Parathyroid adenoma (tissue), 2 donors: Measurements from ENCODE around the gene ARHGAP4.

Source experiments
- H2AFZ ChIP-seq: fragments of 300-600 bp; sonication (generic); one replicate; pipeline ENCODE4 v1.7.0; 2017; ENCODE audit warnings: antibody characterized with exemption, mild to moderate bottlenecking
- H3K27ac ChIP-seq: fragments of 300-600 bp; sonication (generic); one replicate; pipeline ENCODE4 v1.7.0; 2017
- H3K27me3 ChIP-seq: fragments of 300-600 bp; sonication (generic); one replicate; pipeline ENCODE4 v1.7.0; 2017; ENCODE audit warnings: low read length; ENCODE audit not compliant: control insufficient read depth, insufficient read depth
- H3K36me3 ChIP-seq: fragments of 300-600 bp; sonication (generic); one replicate; pipeline ENCODE4 v1.7.0; 2017; ENCODE audit warnings: low read length; ENCODE audit not compliant: control insufficient read depth, insufficient read depth
- H3K4me1 ChIP-seq: fragments of 300-600 bp; sonication (generic); one replicate; pipeline ENCODE4 v1.7.0; 2017; ENCODE audit warnings: control low read depth
- H3K4me2 ChIP-seq: fragments of 300-600 bp; sonication (generic); one replicate; pipeline ENCODE4 v1.7.0; 2017; ENCODE audit warnings: low read length
- H3K4me3 ChIP-seq: fragments of 300-600 bp; sonication (generic); one replicate; pipeline ENCODE4 v1.7.0; 2017; ENCODE audit warnings: low read depth, low read length
- H3K79me2 ChIP-seq: fragments of 300-600 bp; sonication (generic); one replicate; pipeline ENCODE4 v1.7.0; 2017; ENCODE audit warnings: control low read depth
- H3K9ac ChIP-seq: fragments of 300-600 bp; sonication (generic); one replicate; pipeline ENCODE4 v1.7.0; 2017; ENCODE audit warnings: mild to moderate bottlenecking
- H3K9me3 ChIP-seq: fragments of 300-600 bp; sonication (generic); one replicate; pipeline ENCODE4 v1.7.0; 2017; ENCODE audit warnings: low read length; ENCODE audit not compliant: control insufficient read depth
- CTCF ChIP-seq: fragments of 300-600 bp; sonication (generic); IDR thresholded peaks from one replicate; pipeline ENCODE4 v1.7.0; 2017; ENCODE audit warnings: antibody characterized with exemption, mild to moderate bottlenecking
- donor health status: primary hyperparathyroidism.

The ARHGAP4 gene

DNA sequence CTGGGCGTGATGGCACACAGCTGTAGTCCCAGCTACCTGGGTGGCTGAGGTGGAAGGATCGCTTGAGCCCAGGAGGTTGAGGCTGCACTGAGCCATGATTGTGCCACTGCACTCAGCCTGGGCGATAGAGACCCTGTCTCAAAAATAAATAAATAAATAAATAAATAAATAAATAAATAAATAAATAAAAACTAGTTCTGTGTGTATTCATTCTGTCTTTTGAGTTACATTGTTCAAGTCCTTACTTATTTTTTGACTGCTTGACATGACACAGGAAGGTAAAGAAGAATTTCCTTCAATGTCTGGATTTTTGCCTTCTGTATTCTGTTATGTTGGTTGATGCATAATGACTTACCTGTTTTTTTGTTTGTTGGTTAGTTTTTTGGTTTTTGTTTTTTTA lies 11.0 kb upstream of the ARHGAP4 start:
- no peak overlapping the region for H3K4me3 ChIP-seq
- H3K9ac ChIP-seq: no peak overlapping the region
- H3K79me2 ChIP-seq: no peaks in the 10 kb centered on the region
- no peaks in the 10 kb centered on the region for H3K9me3 ChIP-seq
- H3K4me1 ChIP-seq: no peaks in the 10 kb centered on the region
- no peaks in the 10 kb centered on the region for H3K27me3 ChIP-seq
- H2AFZ ChIP-seq: no peak overlapping the region
- no peak overlapping the region for H3K4me2 ChIP-seq
- no peak overlapping the region for H3K27ac ChIP-seq
- no peak for TF ChIP-seq CTCF
- H3K36me3 ChIP-seq: no peaks in the 10 kb centered on the region

GRCh38 chrX:153935326-153935851 lies 9.3 kb upstream of the ARHGAP4 start:
- Histone ChIP-seq H3K79me2 (no peaks in the 10 kb centered on the region), H3K9ac (no peak overlapping the region), H3K4me3 (peak overlapping the region; percentile 27), H3K36me3 (no peaks in the 10 kb centered on the region), H3K9me3 (no peaks in the 10 kb centered on the region), H3K27ac (no peak overlapping the region), H3K27me3 (no peaks in the 10 kb centered on the region), H2AFZ (peak overlapping the region; percentile 77), H3K4me1 (no peaks in the 10 kb centered on the region), H3K4me2 (peak overlapping the region; percentile 47)
- no peak for TF ChIP-seq CTCF

DNA sequence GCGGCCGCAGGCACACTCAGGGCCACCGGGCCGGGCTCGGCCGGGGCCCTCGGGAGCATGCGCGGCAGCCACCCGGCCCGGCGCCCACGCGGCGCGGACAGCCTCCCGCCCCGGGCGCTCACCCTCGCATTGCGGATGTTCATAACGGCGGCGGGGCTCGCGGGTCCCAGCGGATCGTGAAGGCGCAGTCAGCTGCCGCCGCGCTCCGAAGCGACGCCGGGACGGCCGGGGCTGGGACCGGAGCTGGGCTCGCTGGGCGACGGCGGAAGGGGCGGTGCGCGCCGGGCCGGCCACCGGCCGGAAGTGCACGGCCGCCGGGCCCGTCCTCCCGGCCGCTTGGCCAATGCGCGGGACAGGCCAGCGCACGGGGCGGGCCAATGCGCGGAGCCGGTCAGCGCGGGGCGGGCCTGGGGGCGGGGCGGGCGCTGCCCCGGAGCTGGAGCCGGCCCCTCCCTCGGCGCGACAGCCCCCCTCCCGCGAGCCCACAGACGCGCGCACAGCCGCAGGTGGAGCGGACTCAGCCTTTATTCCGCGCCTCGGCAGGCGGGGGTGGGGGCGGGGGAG lies 8.8 kb upstream of the ARHGAP4 start, which contains the start of gene NAA10:
Gene NAA10 (minus strand): TSS at position 276 of the 564 bp plus-strand sequence. CDS start 133 bp downstream, at position 143.
- H3K4me3 ChIP-seq: peak within 1 kb of the TSS; percentile 55
- no peak within 1 kb of the TSS for H3K27ac ChIP-seq
- no peak for TF ChIP-seq CTCF
- no peak within 1 kb of the TSS for H3K9ac ChIP-seq
- peak within 1 kb of the TSS; percentile 77 for H2AFZ ChIP-seq
- no peaks in the 10 kb centered on the region for H3K9me3 ChIP-seq
- H3K79me2 ChIP-seq: no peaks in the 10 kb centered on the region
- no peaks in the 10 kb centered on the region for H3K36me3 ChIP-seq
- no peaks in the 10 kb centered on the region for H3K27me3 ChIP-seq
- H3K4me2 ChIP-seq: peak within 1 kb of the TSS; percentile 76
- no peaks in the 10 kb centered on the region for H3K4me1 ChIP-seq

- Histone ChIP-seq H3K4me1 (no peaks in the 10 kb centered on the region), H3K27ac (no peak overlapping the region), H3K27me3 (no peaks in the 10 kb centered on the region), H2AFZ (no peak overlapping the region), H3K9me3 (no peaks in the 10 kb centered on the region), H3K4me3 (peak overlapping the region; percentile 55), H3K9ac (no peak overlapping the region), H3K36me3 (no peaks in the 10 kb centered on the region), H3K4me2 (peak overlapping the region; percentile 76), H3K79me2 (no peaks in the 10 kb centered on the region)
- TF ChIP-seq CTCF: no peak
Observed at GRCh38 chrX:153934148-153934761, 8.2 kb upstream of the ARHGAP4 start.
